HepG2 (cell line): ENCODE data around the gene MAP2K7. TPM values are rescaled to one million over a fixed set of nuclear protein-coding genes. Genes with fewer than 3 reads are reported as not detected.

ENCODE experiments used
- FOXA3 ChIP-seq: IDR thresholded peaks from 2 replicates; pipeline ENCODE4 v1.6.1; 2016; ENCODE audit warnings: missing genetic modification reagents, missing compliant biosample characterization
- GLI4 ChIP-seq: sonication (generic); formaldehyde crosslinking; IDR thresholded peaks from 2 replicates; pipeline ENCODE4 v1.5.1; 2020; ENCODE audit warnings: missing genetic modification reagents, mild to moderate bottlenecking, moderate library complexity, borderline replicate concordance
- HMGA1 ChIP-seq: sonication (generic); formaldehyde crosslinking; conservative IDR thresholded peaks from 2 replicates; pipeline ENCODE4 v1.4.0; 2020; ENCODE audit warnings: missing genetic modification reagents
- MZF1 ChIP-seq: sonication (generic); formaldehyde crosslinking; IDR thresholded peaks from 2 replicates; pipeline ENCODE4 v1.8.1; 2023; ENCODE audit warnings: mild to moderate bottlenecking, missing genetic modification reagents, borderline replicate concordance
- NFE2L1 ChIP-seq: sonication (generic); formaldehyde crosslinking; IDR thresholded peaks from 2 replicates; pipeline ENCODE4 v1.4.0; 2020; ENCODE audit warnings: missing genetic modification reagents, mild to moderate bottlenecking, borderline replicate concordance
- POLR2A ChIP-seq, 2 experiments: IDR thresholded peaks; 2 replicates each; pipeline ENCODE4 v1.6.1; 2011; ENCODE audit warnings: low read depth in 2 of 2, low read length in 2 of 2, mild to moderate bottlenecking in 1 of 2, moderate library complexity in 1 of 2; ENCODE audit not compliant: insufficient read depth in 1 of 2
- SRSF9 ChIP-seq: fragments of 200-400 bp; formaldehyde crosslinking; IDR thresholded peaks from 2 replicates; pipeline ENCODE4 v1.6.1; 2018; ENCODE audit warnings: borderline replicate concordance, mild to moderate bottlenecking, low read depth, low read length; ENCODE audit not compliant: insufficient read depth, poor library complexity, severe bottlenecking
- TMF1 ChIP-seq: sonication (generic); formaldehyde crosslinking; IDR thresholded peaks from 2 replicates; pipeline ENCODE4 v1.8.1; 2022; ENCODE audit warnings: low read depth, missing genetic modification reagents
- YEATS4 ChIP-seq: sonication (generic); formaldehyde crosslinking; IDR thresholded peaks from 2 replicates; pipeline ENCODE4 v1.4.0; 2020; ENCODE audit warnings: missing genetic modification reagents, borderline replicate concordance
- ZBTB21 ChIP-seq: sonication (generic); formaldehyde crosslinking; IDR thresholded peaks from 2 replicates; pipeline ENCODE4 v1.4.0; 2020; ENCODE audit warnings: missing genetic modification reagents
- ZMAT3 ChIP-seq: sonication (generic); formaldehyde crosslinking; conservative IDR thresholded peaks from 2 replicates; pipeline ENCODE4 v1.7.0; 2021; ENCODE audit warnings: missing genetic modification reagents
- ZNF501 ChIP-seq: sonication (generic); formaldehyde crosslinking; IDR thresholded peaks from 2 replicates; pipeline ENCODE4 v1.5.1; 2020; ENCODE audit warnings: mild to moderate bottlenecking, moderate library complexity, missing genetic modification reagents
- ZNF773 ChIP-seq: sonication (generic); formaldehyde crosslinking; IDR thresholded peaks from 2 replicates; pipeline ENCODE4 v1.4.0; 2020; ENCODE audit warnings: missing genetic modification reagents, borderline replicate concordance
- ZNF776 ChIP-seq: sonication (generic); formaldehyde crosslinking; IDR thresholded peaks from 2 replicates; pipeline ENCODE4 v1.4.0; 2020; ENCODE audit warnings: mild to moderate bottlenecking, missing genetic modification reagents
- ZSCAN29 ChIP-seq: sonication (generic); formaldehyde crosslinking; conservative IDR thresholded peaks from 2 replicates; pipeline ENCODE4 v1.4.0; 2020; ENCODE audit warnings: mild to moderate bottlenecking, missing genetic modification reagents
- polyA plus RNA-seq, 8 experiments: library from polyadenylated mRNA; depleted of rRNA in 3 of 8; stranded (reverse) in 7 of 8; unstranded in 1 of 8; fragments of >200 nt; fragmentation: Illumina TruSeq in 4 of 8; extraction: Trizol in 4 of 8; gene quantifications; 2 replicates each; pipeline versions ENCODE4 v1.2.1 to v1.2.3, GENCODE V29; 2011 to 2016; ENCODE audit warnings: low read depth in 4 of 8, missing spikeins in 1 of 8, mixed read lengths in 1 of 8; ENCODE audit not compliant: insufficient read depth in 1 of 8
- total RNA-seq, 5 experiments: library from RNA; depleted of rRNA; stranded (reverse); fragments of >200 nt; fragmentation: Illumina TruSeq; extraction: Trizol; gene quantifications; 2 replicates each; pipeline ENCODE4 v1.2.3, GENCODE V29; 2016; ENCODE audit warnings: low read depth in 1 of 5
- TF ChIP-seq, protein P1 (sequence below): sonication (generic); formaldehyde crosslinking; IDR thresholded peaks from 2 replicates; pipeline ENCODE4 v1.5.0; 2020; ENCODE audit warnings: mild to moderate bottlenecking, missing genetic modification reagents, moderate library complexity
- TF ChIP-seq, protein P2 (sequence below): sonication (generic); formaldehyde crosslinking; IDR thresholded peaks from 2 replicates; pipeline ENCODE4 v1.4.0; 2020; ENCODE audit warnings: mild to moderate bottlenecking, missing genetic modification reagents
- TF ChIP-seq, protein P3 (sequence below): sonication (generic); formaldehyde crosslinking; IDR thresholded peaks from 2 replicates; pipeline ENCODE4 v1.4.0; 2020; ENCODE audit warnings: missing genetic modification reagents
- TF ChIP-seq, protein P4 (sequence below): sonication (generic); formaldehyde crosslinking; IDR thresholded peaks from 2 replicates; pipeline ENCODE4 v1.8.0; 2023; ENCODE audit warnings: mild to moderate bottlenecking, missing genetic modification reagents

The MAP2K7 gene
- total and polyA plus RNA-seq, 2 of the 13 experiments (the other 11 are each of a cell fraction or from before 2014, with no cell fraction given), result 9.0 to 10.8 TPM

DNA sequence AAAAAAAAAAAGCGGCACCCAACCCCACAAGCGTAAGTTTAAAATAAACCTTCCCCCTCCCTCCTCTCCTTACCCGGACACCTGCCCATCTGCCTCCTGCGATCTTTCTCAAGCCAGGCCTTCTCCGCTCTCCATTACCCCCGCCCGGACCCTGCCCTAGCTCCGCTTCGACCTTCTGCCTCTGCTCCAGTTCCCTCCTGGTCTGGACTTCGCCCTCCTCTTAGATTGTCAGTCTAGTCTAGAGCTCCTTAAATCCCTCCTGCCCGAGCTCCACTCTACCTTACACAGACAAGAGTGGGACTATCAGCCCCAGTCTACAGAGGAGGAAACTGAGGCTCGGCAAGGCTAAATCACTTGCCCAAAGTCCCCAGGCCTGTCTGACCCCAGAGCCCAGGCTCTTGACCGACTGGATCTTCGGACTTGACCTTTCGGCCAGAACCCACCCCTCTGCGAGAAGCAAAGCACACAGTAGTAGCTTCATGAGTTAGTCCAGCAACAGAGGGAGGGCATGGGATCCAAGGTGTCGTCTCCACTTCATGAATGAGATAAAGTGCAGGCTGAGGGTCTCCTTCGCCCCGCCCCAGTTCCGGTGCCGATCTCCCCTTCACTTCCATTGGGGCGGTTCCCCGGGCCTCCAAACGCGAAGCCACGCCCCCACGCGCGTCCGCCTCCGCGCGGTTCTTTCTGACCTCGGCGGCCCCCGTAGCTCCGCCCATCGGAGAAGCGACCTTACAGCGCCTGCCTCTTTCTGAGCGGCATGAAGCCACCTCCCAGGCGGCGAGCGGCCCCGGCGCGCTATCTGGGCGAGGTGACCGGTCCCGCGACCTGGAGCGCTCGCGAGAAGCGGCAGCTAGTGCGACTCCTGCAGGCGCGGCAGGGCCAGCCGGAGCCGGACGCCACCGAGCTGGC, 16.2 kb downstream of the MAP2K7 start, which contains the start of gene SNAPC2 (continued):
- TF ChIP-seq ZNF773 (CRISPR knock-in tag), result no peak; the same call in 1 of the 2 replicates
- TF ChIP-seq, protein P1, sequence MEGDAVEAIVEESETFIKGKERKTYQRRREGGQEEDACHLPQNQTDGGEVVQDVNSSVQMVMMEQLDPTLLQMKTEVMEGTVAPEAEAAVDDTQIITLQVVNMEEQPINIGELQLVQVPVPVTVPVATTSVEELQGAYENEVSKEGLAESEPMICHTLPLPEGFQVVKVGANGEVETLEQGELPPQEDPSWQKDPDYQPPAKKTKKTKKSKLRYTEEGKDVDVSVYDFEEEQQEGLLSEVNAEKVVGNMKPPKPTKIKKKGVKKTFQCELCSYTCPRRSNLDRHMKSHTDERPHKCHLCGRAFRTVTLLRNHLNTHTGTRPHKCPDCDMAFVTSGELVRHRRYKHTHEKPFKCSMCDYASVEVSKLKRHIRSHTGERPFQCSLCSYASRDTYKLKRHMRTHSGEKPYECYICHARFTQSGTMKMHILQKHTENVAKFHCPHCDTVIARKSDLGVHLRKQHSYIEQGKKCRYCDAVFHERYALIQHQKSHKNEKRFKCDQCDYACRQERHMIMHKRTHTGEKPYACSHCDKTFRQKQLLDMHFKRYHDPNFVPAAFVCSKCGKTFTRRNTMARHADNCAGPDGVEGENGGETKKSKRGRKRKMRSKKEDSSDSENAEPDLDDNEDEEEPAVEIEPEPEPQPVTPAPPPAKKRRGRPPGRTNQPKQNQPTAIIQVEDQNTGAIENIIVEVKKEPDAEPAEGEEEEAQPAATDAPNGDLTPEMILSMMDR, result no peak
- no peak for TF ChIP-seq HMGA1 (CRISPR knock-in tag)
- TF ChIP-seq, protein P2, sequence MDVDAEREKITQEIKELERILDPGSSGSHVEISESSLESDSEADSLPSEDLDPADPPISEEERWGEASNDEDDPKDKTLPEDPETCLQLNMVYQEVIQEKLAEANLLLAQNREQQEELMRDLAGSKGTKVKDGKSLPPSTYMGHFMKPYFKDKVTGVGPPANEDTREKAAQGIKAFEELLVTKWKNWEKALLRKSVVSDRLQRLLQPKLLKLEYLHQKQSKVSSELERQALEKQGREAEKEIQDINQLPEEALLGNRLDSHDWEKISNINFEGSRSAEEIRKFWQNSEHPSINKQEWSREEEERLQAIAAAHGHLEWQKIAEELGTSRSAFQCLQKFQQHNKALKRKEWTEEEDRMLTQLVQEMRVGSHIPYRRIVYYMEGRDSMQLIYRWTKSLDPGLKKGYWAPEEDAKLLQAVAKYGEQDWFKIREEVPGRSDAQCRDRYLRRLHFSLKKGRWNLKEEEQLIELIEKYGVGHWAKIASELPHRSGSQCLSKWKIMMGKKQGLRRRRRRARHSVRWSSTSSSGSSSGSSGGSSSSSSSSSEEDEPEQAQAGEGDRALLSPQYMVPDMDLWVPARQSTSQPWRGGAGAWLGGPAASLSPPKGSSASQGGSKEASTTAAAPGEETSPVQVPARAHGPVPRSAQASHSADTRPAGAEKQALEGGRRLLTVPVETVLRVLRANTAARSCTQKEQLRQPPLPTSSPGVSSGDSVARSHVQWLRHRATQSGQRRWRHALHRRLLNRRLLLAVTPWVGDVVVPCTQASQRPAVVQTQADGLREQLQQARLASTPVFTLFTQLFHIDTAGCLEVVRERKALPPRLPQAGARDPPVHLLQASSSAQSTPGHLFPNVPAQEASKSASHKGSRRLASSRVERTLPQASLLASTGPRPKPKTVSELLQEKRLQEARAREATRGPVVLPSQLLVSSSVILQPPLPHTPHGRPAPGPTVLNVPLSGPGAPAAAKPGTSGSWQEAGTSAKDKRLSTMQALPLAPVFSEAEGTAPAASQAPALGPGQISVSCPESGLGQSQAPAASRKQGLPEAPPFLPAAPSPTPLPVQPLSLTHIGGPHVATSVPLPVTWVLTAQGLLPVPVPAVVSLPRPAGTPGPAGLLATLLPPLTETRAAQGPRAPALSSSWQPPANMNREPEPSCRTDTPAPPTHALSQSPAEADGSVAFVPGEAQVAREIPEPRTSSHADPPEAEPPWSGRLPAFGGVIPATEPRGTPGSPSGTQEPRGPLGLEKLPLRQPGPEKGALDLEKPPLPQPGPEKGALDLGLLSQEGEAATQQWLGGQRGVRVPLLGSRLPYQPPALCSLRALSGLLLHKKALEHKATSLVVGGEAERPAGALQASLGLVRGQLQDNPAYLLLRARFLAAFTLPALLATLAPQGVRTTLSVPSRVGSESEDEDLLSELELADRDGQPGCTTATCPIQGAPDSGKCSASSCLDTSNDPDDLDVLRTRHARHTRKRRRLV (CRISPR knock-in tag), result no peak
- TF ChIP-seq, protein P3, sequence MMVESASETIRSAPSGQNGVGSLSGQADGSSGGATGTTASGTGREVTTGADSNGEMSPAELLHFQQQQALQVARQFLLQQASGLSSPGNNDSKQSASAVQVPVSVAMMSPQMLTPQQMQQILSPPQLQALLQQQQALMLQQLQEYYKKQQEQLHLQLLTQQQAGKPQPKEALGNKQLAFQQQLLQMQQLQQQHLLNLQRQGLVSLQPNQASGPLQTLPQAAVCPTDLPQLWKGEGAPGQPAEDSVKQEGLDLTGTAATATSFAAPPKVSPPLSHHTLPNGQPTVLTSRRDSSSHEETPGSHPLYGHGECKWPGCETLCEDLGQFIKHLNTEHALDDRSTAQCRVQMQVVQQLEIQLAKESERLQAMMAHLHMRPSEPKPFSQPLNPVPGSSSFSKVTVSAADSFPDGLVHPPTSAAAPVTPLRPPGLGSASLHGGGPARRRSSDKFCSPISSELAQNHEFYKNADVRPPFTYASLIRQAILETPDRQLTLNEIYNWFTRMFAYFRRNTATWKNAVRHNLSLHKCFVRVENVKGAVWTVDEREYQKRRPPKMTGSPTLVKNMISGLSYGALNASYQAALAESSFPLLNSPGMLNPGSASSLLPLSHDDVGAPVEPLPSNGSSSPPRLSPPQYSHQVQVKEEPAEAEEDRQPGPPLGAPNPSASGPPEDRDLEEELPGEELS (CRISPR knock-in tag), result peak; percentile 45; the same call in 1 of the 2 replicates
- TF ChIP-seq ZNF776 (CRISPR knock-in tag), result 0 out of 2 replicates have a peak, but pooled peaks have one; percentile 74
- TF ChIP-seq FOXA3 (CRISPR knock-in tag), result peak; percentile 39
- no peak for TF ChIP-seq ZBTB21 (CRISPR knock-in tag)
- peak; percentile 76; the same call in 1 of the 2 replicates for TF ChIP-seq YEATS4 (CRISPR knock-in tag)
- TF ChIP-seq MZF1 (CRISPR knock-in tag), result no peak
- TF ChIP-seq TMF1 (CRISPR knock-in tag), result no peak
- TF ChIP-seq SRSF9, result no peak
- TF ChIP-seq GLI4 (CRISPR knock-in tag), result peak; percentile 38; the same call in 1 of the 2 replicates
- no peak for TF ChIP-seq NFE2L1 (CRISPR knock-in tag)
- TF ChIP-seq, protein P4, sequence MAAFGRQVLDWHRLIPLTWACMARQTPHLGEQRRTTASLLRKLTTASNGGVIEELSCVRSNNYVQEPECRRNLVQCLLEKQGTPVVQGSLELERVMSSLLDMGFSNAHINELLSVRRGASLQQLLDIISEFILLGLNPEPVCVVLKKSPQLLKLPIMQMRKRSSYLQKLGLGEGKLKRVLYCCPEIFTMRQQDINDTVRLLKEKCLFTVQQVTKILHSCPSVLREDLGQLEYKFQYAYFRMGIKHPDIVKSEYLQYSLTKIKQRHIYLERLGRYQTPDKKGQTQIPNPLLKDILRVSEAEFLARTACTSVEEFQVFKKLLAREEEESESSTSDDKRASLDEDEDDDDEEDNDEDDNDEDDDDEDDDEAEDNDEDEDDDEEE (CRISPR knock-in tag), result no peak
- TF ChIP-seq POLR2A (IDR thresholded peaks at IDR 0.05; ENCODE audit: insufficient read depth in 1 of 2, low read depth in 2 of 2, low read length in 2 of 2), result peak; percentile 40 to 88; a peak in 3 of 4 replicates
- peak; percentile 74; the same call in 1 of the 2 replicates for TF ChIP-seq ZMAT3 (CRISPR knock-in tag)
- no peak; the same call in 1 of the 2 replicates for TF ChIP-seq ZNF501
- TF ChIP-seq ZSCAN29, result 0 out of 2 replicates have a peak, but pooled peaks have one; percentile 5
